GM21360 (cell line): ENCODE data around the gene ADAMTS15.

Experiments used
- ATAC-seq: cut with Tn5 transposase; IDR thresholded peaks from one replicate; pipeline ENCODE4 v1.9.1; 2021; ENCODE audit warnings: mild to moderate bottlenecking, moderate library complexity; ENCODE audit not compliant: unreplicated experiment

Gene ADAMTS15

GRCh38 chr11:130476200-130476921 is 27.9 kb downstream of the ADAMTS15 start:
- ATAC-seq, result no peak

GRCh38 chr11:130476922-130477491 is 28.6 kb downstream of the ADAMTS15 start:
- ATAC-seq, result no peak

- ATAC-seq, result no peak
Measured at GRCh38 chr11:130477586-130478203, 29.2 kb downstream of the ADAMTS15 start.

GRCh38 chr11:130478204-130478701 is 29.8 kb downstream of the ADAMTS15 start:
- no peak for ATAC-seq

GRCh38 chr11:130478881-130479280 is 30.4 kb downstream of the ADAMTS15 start:
- no peak for ATAC-seq

DNA sequence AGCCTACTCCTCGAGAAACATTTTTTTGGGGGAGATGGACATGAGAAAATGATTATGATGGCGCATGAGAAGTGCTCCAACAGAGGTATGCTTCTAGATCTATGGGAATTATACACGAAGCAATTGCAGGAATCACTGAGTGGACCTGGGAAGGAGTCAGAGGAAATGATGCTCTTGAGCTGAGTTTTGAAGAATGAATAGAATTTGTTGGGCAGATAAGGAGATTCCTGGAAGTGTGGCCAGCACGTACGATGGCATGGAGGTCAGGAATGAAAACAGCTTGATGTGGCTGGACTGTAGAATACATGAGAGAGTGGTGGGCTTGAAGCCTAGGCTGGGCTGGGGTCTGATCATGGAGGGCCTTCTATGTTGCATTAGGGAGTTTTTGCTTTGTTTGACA is 31.7 kb downstream of the ADAMTS15 start:
- no peak for ATAC-seq

GRCh38 chr11:130480711-130481140 is 32.3 kb downstream of the ADAMTS15 start:
- ATAC-seq, result no peak

DNA sequence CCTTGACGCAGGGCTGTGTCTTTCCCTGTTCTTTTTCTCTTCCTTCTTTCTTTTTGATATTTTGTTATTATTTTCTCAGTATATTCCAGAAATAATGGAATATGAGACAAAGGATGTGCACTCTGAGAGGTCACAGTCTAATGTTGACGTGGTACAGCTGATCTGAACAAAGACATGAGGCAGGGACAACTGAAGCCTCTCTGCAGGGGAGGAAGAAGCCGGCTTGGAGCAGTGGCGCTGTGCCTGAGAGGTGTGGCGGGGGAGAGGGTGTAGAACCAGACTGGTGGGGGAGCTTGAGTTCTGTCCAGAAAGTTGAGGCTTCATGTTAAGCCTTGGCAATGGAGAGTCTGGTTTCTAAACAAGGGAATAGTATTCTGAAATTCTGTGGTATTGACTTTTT is 34.7 kb downstream of the ADAMTS15 start:
- ATAC-seq, result no peak

DNA sequence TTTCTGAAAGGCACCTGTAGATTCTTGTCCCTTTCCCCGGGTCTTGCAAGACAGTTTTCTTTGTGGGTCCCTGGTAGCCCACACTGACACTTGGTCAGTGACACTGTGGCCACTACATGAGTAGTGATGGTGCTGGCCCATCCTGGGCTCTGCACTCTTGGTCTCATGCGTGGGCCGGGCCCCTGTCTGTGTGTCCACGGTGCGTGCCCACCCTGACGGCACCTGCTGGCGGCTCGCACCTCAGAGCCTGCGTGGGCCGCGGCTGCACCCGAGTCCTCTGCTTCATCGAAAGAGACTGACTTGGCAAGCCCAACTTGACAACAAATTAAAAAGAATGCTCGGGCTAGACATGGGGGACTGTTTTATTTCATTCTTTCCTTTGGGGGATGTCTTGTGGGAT is 37.5 kb downstream of the ADAMTS15 start:
- ATAC-seq, result no peak

- no peak for ATAC-seq
Measured at GRCh38 chr11:130486391-130486836, 38.0 kb downstream of the ADAMTS15 start.

- no peak for ATAC-seq
Measured at GRCh38 chr11:130486987-130487923, 38.8 kb downstream of the ADAMTS15 start.

DNA sequence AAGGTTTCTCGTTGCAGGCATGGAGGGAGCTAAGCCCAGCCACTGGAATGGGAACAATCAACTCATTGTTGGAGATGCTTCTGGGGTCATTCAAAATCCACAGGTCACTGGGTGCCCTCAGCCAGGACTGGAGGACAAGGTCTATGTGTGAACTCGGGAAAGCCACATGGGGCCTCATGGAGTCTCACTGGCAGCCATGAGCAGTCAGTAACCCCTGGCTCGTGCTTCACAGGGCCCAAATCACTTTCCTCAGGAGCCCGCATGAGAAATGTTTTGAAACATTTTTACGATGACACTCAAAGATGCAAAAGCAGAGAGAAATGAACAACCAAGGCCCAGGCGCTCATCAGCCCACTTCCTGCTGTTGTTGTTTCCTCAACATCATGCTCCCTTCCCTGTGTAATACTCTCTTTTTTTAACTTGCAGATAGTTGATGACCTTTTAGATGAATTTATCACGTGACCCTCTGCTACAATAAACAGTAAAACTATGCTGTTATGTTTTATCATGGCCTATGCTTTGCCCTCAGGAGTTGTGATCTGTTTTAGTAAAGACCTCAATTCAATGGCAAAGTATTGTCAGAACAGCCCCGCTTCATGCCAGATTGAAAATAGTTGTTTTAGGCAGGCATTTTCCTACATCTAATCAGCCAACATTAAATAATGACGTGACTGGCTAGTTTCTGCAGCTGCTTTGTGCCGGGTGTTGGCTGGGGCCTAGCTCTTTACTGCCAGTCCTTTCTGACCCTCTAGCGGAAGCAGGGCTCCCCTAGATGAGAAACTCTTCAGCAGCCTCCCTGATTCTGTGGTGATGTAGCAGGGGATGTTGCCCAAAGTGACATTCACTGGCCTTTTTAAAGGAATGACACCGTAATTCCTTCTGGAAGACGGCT is 39.7 kb downstream of the ADAMTS15 start:
- no peak for ATAC-seq

DNA sequence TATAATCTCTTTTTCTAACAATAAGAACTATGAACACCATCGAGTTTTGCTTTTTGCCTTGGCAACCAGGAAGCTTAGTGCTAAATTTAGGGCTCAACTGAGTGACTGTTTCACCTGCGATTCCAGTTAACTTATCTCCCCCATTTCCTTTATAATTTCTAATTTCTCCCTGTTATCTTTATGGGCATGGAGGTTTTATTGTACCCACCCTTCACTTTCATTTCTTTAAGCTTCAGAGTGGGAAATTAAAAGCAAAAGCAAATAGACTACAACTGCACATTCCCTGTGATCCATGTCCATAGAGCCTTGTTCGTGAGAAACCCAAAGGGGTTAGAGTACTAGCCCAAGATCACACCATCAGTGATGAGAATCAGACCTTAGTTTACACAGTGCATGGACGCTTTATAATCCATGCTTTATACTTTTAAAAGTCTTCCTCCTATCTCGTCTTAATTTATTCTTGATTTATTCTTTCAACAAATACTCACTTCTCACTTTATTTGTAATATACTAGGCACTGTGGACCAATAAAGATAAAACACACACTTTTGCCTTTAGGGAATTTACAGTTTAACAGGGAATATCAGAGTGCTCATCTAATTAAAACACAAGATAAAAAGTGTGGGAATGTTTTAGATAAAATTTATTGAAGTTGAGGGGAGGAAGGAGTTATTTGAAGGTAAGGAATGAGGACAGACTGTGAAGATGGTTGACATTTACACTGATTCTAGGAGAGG is 40.6 kb downstream of the ADAMTS15 start:
- ATAC-seq, result no peak

GRCh38 chr11:130489716-130490115 is 41.3 kb downstream of the ADAMTS15 start:
- no peak for ATAC-seq

DNA sequence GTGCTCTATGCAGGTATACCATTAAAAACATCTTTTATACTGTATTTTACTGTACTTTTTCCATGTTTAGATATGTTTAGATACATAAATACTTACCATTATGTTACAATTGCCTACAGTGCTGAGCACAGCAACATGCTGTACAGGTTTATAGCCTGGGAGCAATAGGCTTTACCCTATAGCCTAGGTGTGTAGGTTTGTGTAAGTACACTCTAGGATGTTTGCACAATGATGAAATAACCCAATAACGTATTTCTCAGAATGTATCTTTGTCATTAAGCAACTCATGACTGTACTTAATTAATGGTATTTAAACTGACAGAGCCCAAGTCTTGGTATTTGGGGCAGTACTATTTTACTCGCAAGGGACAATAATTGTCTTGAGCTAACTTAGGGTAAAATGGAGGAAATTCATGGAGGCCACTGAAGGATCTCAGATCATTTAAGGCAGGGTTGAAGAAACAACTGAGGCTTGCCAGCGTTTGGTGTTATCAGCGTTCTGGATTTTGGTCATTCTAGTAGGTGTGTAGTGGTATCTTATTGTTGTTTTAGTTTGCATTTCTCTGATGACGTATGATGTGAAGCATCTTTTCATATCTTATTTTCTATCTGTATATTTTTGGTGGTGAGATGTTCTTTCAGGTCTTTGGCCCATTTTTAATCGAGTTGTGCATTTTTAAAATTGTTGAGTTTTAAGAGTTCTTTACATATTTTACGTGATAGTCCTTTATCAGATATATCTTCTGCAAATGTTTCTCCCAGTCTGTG is 42.4 kb downstream of the ADAMTS15 start:
- ATAC-seq, result no peak

GRCh38 chr11:130498181-130498580 is 49.7 kb downstream of the ADAMTS15 start:
- ATAC-seq, result no peak

DNA sequence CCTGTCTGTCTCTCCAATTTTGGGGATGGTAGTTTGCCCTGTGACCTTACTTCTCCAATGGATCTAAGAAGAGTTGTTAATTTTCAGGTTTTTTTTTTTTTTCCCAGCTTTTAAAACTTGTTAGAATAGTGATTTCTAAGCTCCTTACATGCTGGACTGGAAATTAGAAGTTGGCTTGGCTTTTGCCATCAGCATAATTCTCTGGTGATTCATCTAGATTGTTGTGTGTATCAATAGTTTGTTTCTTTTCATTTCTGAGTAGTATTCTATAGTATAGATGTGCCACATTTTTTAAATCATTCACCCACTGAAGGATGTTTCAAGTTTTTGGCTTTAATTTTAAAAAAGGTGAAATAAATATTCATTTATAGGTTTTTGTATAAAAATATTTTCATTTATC is 51.4 kb downstream of the ADAMTS15 start:
- ATAC-seq, result no peak

- ATAC-seq, result no peak
Measured at GRCh38 chr11:130504317-130504716, 55.9 kb downstream of the ADAMTS15 start.
